Measurements from ENCODE around the gene SLC9A4. TPM values are rescaled to one million over a fixed set of nuclear protein-coding genes. Genes with fewer than 3 reads are reported as not detected.

SLC9A4 gene
- under 0.01 TPM in 1 of 2 replicates, not detected in the other for total RNA-seq

DNA sequence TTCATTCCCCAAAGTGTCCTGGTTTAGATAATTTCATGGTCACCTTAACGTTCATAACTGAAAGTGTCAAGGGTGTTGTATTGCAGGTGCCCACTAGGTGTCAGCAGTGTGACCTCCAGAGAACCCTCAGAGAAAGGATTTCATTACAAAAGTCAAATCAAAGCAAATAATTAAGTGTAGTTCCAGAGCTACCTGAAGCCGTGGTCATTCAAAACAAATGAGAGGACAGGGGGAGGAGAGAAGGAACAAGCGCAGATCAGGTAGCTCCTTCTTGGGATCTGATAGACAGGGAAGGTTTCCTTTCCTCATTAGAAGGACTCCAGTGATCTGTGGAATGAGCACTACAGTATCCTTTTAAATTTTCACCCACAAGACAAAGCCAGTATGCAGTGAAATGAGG is at the start of gene SLC9A4:
Gene SLC9A4 (plus strand): TSS at position 207 of the 400 bp plus-strand sequence. CDS start 534 bp downstream, outside the sequence.

Other genes with a start within 250 kb of the SLC9A4 start
- 0.62 and 1.1 TPM in 2 replicates for gene IL1RL1, start 161.7 kb upstream of the SLC9A4 start, total RNA-seq
- gene IL18R1, start 117.4 kb upstream of the SLC9A4 start, total RNA-seq, result 0.75 and 1.5 TPM in 2 replicates
- gene IL18RAP, start 50.1 kb upstream of the SLC9A4 start, total RNA-seq, result not detected in 2 replicates
- not detected in 2 replicates for gene SLC9A2, start 146.3 kb downstream of the SLC9A4 start, total RNA-seq